ENCODE data around the gene KMT5C. TPM values are rescaled to one million over a fixed set of nuclear protein-coding genes. Genes with fewer than 3 reads are reported as not detected.

KMT5C gene
- total and polyA plus RNA-seq, 2 donors: 7.7 to 23.5 TPM

DNA sequence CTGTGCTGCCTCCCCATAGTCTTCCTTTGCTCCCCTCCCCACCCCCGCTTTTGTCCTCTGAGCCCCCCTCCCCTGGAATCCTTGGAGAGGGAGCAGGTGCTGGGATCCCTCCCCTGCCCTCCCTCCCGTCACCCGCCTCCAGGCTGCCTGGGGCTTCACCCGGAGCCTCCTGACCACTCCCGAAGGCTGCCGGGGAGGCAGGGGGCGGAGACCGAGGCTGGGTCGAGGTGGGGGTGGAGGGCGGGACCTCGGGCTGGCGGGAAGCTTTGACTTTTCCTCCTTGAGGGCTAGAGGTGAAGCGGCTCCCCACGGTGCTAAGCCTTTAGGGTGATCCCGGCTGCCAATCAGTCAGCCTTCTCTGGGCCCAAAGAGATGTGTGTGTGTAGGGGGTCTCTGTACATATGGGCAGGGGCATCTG, 1.5 kb downstream of the KMT5C start:
- H3K9me3 ChIP-seq (ENCODE audit: control insufficient read depth in 2 of 2, insufficient read depth in 1 of 2, low read length in 1 of 2): peaks cover 0 to 2% of the 10 kb centered on the region in 2 donors
- H3K27ac ChIP-seq (ENCODE audit: low read depth in 1 of 2, low read length in 1 of 2): peak overlapping the region in 1 of 2 donors; percentile 88
- H3K36me3 ChIP-seq (ENCODE audit: control insufficient read depth in 2 of 2, insufficient read depth in 2 of 2, low read length in 1 of 2): peaks cover 20 to 46% of the 10 kb centered on the region in 2 donors
- H3K27me3 ChIP-seq (ENCODE audit: control insufficient read depth in 2 of 2, insufficient read depth in 1 of 2, low read length in 1 of 2): peaks cover 0 to 4% of the 10 kb centered on the region in 2 donors
- peak overlapping the region; percentile 64 to 70 for H3K4me3 ChIP-seq (ENCODE audit: low read length in 2 of 2)
- DNase-seq (ENCODE audit: low read depth in 6 of 9, low spot score in 9 of 9): peak in 7 of 9 donors; percentile 26 to 75 (median 65)
- H3K4me1 ChIP-seq (ENCODE audit: control insufficient read depth in 2 of 2, insufficient read depth in 2 of 2, low read length in 2 of 2): peaks cover 11 to 26% of the 10 kb centered on the region in 2 donors
- 2% methylated on average over 15 of the region's 15 CpGs for WGBS

DNA sequence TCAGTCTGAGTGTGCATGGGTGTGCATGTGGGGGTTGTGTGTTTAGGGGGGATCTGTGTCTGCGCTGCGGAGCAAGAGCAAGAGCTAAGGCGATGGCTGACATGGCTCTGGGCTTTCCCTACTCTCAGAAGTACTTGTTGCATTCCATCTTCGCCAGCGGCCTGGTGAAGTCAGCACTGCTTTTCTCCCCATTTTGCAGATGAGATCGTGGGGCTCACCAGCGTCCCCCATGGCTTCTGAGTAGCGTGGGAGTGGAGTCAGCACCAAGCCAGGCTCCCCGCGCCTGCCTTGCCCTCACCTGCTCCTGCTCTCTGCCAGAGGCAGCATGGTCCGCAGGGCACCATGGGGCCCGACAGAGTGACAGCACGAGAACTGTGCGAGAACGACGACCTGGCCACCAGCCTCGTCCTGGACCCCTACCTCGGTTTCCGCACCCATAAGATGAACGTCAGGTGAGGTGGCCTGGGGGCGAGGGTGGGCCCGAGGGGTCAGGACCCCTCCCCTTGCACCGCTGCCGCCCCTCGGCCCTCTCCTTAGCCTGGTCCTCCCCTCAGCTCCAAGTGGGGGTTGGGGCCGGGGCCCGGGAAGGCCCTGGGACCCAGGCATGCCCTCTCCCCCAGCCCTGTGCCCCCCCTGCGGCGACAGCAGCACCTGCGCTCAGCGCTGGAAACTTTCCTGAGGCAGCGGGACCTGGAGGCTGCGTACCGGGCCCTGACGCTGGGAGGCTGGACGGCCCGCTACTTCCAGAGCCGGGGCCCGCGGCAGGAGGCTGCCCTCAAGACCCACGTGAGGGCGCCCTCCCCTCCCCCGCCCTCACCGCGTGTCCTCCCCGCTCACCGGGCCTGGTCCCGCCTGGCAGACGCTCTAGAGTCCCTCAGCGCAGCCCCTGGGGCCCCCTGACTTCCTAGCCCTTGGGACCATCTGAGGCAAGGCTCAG, 2.2 kb downstream of the KMT5C start:
- H3K4me3 ChIP-seq (ENCODE audit: low read length in 2 of 2): peak overlapping the region; percentile 64 to 70
- H3K27me3 ChIP-seq (ENCODE audit: control insufficient read depth in 2 of 2, insufficient read depth in 1 of 2, low read length in 1 of 2): peaks cover 0 to 4% of the 10 kb centered on the region in 2 donors
- H3K27ac ChIP-seq (ENCODE audit: low read depth in 1 of 2, low read length in 1 of 2): no peak overlapping the region
- peaks cover 23 to 52% of the 10 kb centered on the region in 2 donors for H3K36me3 ChIP-seq (ENCODE audit: control insufficient read depth in 2 of 2, insufficient read depth in 2 of 2, low read length in 1 of 2)
- H3K4me1 ChIP-seq (ENCODE audit: control insufficient read depth in 2 of 2, insufficient read depth in 2 of 2, low read length in 2 of 2): peaks cover 11 to 26% of the 10 kb centered on the region in 2 donors
- peaks cover 0 to 2% of the 10 kb centered on the region in 2 donors for H3K9me3 ChIP-seq (ENCODE audit: control insufficient read depth in 2 of 2, insufficient read depth in 1 of 2, low read length in 1 of 2)
- WGBS: 96% methylated on average over 50 of the region's 50 CpGs
- no peak for DNase-seq (ENCODE audit: low read depth in 6 of 9, low spot score in 9 of 9)

- Histone ChIP-seq H3K27me3 (ENCODE audit: control insufficient read depth in 2 of 2, insufficient read depth in 1 of 2, low read length in 1 of 2) (no peaks in the 10 kb centered on the region), H3K4me3 (ENCODE audit: low read length in 2 of 2) (no peak overlapping the region), H3K27ac (ENCODE audit: low read depth in 1 of 2, low read length in 1 of 2) (no peak overlapping the region), H3K4me1 (ENCODE audit: control insufficient read depth in 2 of 2, insufficient read depth in 2 of 2, low read length in 2 of 2) (peaks cover 11 to 17% of the 10 kb centered on the region in 2 donors), H3K9me3 (ENCODE audit: control insufficient read depth in 2 of 2, insufficient read depth in 1 of 2, low read length in 1 of 2) (peaks cover 0 to 2% of the 10 kb centered on the region in 2 donors), H3K36me3 (ENCODE audit: control insufficient read depth in 2 of 2, insufficient read depth in 2 of 2, low read length in 1 of 2) (peaks cover 29 to 68% of the 10 kb centered on the region in 2 donors)
- no peak for DNase-seq (ENCODE audit: low read depth in 6 of 9, low spot score in 9 of 9)
- WGBS: 95% methylated on average over 9 of the region's 9 CpGs
Observed at GRCh38 chr19:55344444-55344843, 4.8 kb downstream of the KMT5C start.

- peaks cover 0 to 2% of the 10 kb centered on the region in 2 donors for H3K9me3 ChIP-seq (ENCODE audit: control insufficient read depth in 2 of 2, insufficient read depth in 1 of 2, low read length in 1 of 2)
- no peaks in the 10 kb centered on the region for H3K27me3 ChIP-seq (ENCODE audit: control insufficient read depth in 2 of 2, insufficient read depth in 1 of 2, low read length in 1 of 2)
- H3K27ac ChIP-seq (ENCODE audit: low read depth in 1 of 2, low read length in 1 of 2): no peak overlapping the region
- peaks cover 11 to 14% of the 10 kb centered on the region in 2 donors for H3K4me1 ChIP-seq (ENCODE audit: control insufficient read depth in 2 of 2, insufficient read depth in 2 of 2, low read length in 2 of 2)
- peaks cover 29 to 68% of the 10 kb centered on the region in 2 donors for H3K36me3 ChIP-seq (ENCODE audit: control insufficient read depth in 2 of 2, insufficient read depth in 2 of 2, low read length in 1 of 2)
- no peak for DNase-seq (ENCODE audit: low read depth in 6 of 9, low spot score in 9 of 9)
- no peak overlapping the region for H3K4me3 ChIP-seq (ENCODE audit: low read length in 2 of 2)
- WGBS: 95% methylated on average over 22 of the region's 22 CpGs
Observed at GRCh38 chr19:55345101-55345817, 5.6 kb downstream of the KMT5C start.

DNA sequence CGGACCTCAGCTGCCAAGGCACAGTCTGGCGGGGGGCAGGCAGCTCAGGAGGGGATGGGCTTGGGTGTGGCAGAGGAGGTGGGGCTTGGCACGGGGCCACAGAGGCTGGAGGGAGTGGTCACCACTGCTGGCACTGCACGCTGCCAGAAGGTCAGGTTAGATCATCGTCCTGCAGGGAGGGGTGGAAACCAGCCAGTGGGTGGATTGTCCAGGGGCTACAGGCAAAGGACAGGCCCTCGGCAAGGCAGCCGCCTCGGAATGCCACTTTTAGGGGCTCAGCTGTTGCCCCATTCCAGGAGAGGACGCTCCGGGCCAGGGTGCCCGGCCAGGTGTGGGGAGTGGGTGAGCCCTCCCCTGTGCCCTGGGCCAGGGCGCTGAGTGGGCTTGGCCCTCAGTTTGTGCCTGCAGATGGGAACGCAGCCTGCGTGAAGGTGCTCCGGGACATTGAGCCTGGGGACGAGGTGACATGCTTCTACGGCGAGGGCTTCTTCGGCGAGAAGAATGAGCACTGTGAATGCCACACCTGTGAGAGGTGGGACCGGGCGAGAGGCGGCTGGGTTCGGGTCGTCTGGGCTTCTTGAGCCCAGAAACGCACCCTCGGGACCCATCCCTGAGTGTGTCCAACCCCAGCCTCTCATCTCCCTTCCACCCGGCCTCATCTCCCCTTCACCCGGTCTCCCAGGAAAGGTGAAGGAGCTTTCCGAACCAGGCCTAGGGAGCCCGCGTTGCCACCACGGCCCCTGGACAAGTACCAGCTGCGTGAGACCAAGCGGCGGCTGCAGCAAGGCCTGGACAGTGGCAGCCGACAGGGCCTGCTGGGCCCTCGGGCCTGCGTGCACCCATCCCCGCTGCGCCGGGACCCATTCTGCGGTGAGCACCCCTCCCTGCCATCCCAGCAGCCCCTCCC, 6.4 kb downstream of the KMT5C start:
- WGBS: 96% methylated on average over 43 of the region's 43 CpGs
- peaks cover 0 to 5% of the 10 kb centered on the region in 2 donors for H3K27me3 ChIP-seq (ENCODE audit: control insufficient read depth in 2 of 2, insufficient read depth in 1 of 2, low read length in 1 of 2)
- H3K4me3 ChIP-seq (ENCODE audit: low read length in 2 of 2): no peak overlapping the region
- H3K9me3 ChIP-seq (ENCODE audit: control insufficient read depth in 2 of 2, insufficient read depth in 1 of 2, low read length in 1 of 2): no peaks in the 10 kb centered on the region
- no peak for DNase-seq (ENCODE audit: low read depth in 6 of 9, low spot score in 9 of 9)
- H3K4me1 ChIP-seq (ENCODE audit: control insufficient read depth in 2 of 2, insufficient read depth in 2 of 2, low read length in 2 of 2): peaks cover 6 to 7% of the 10 kb centered on the region in 2 donors
- peaks cover 29 to 68% of the 10 kb centered on the region in 2 donors for H3K36me3 ChIP-seq (ENCODE audit: control insufficient read depth in 2 of 2, insufficient read depth in 2 of 2, low read length in 1 of 2)
- no peak overlapping the region for H3K27ac ChIP-seq (ENCODE audit: low read depth in 1 of 2, low read length in 1 of 2)

DNA sequence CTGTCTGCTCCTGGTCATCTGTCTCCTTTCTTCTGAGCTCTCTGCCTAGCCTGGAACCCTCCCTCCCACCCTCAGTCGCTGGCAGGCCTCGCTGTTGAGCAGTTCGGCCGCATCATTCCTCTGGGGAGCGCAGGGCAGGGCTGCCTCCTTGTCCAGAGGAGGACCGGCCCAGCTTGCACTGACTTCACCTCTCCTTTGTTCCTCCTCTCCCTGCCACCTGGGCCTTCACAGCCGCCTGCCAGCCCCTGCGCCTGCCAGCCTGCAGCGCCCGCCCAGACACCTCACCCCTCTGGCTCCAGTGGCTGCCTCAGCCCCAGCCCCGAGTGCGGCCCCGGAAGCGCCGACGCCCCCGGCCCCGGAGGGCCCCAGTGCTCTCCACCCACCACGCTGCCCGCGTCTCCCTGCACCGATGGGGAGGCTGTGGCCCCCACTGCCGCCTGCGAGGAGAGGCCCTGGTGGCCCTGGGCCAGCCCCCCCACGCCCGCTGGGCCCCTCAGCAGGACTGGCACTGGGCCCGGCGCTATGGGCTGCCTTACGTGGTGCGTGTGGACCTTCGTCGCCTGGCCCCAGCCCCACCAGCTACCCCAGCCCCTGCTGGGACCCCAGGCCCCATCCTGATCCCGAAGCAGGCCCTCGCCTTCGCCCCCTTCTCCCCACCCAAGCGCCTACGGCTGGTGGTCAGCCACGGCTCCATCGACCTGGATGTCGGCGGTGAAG, 7.2 kb downstream of the KMT5C start:
- Histone ChIP-seq H3K27me3 (ENCODE audit: control insufficient read depth in 2 of 2, insufficient read depth in 1 of 2, low read length in 1 of 2) (peaks cover under 1 to 13% of the 10 kb centered on the region in 2 donors), H3K9me3 (ENCODE audit: control insufficient read depth in 2 of 2, insufficient read depth in 1 of 2, low read length in 1 of 2) (peaks cover 0 to under 1% of the 10 kb centered on the region in 2 donors), H3K27ac (ENCODE audit: low read depth in 1 of 2, low read length in 1 of 2) (no peak overlapping the region), H3K36me3 (ENCODE audit: control insufficient read depth in 2 of 2, insufficient read depth in 2 of 2, low read length in 1 of 2) (peaks cover 26 to 64% of the 10 kb centered on the region in 2 donors), H3K4me1 (ENCODE audit: control insufficient read depth in 2 of 2, insufficient read depth in 2 of 2, low read length in 2 of 2) (no peaks in the 10 kb centered on the region), H3K4me3 (ENCODE audit: low read length in 2 of 2) (no peak overlapping the region)
- WGBS: 98% methylated on average over 41 of the region's 41 CpGs
- no peak for DNase-seq (ENCODE audit: low read depth in 6 of 9, low spot score in 9 of 9)

DNA sequence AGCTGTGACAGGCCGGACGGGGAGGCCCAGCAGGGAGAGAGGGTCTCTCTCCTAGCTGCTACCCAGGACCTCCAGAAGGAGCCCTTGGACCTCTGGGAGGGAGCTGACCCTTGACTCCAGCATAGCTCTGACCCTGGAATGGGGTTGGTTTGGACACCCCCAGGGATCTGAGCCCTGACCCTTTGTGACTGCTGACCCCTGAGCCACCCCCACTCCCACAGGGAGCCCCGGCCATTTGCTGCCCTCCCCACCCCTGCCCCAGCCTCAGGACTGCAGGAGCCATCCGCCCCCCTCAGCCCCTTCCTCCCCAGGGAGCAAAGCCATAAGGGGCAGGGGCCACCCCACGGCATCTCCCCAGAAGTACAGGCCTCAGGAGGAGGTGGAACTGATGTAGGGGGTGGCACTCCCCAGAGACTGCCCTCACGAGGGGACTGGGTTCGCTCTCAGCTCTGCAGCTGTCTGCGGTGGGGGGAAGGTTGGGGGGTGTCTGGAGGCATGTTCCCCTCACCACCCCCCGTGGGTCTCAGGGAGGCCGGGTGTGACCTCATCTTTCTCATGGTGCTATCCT, 7.8 kb downstream of the KMT5C start:
- DNase-seq (ENCODE audit: low read depth in 6 of 9, low spot score in 9 of 9): no peak
- Histone ChIP-seq H3K36me3 (ENCODE audit: control insufficient read depth in 2 of 2, insufficient read depth in 2 of 2, low read length in 1 of 2) (peaks cover 21 to 58% of the 10 kb centered on the region in 2 donors), H3K4me3 (ENCODE audit: low read length in 2 of 2) (no peak overlapping the region), H3K27ac (ENCODE audit: low read depth in 1 of 2, low read length in 1 of 2) (no peak overlapping the region), H3K27me3 (ENCODE audit: control insufficient read depth in 2 of 2, insufficient read depth in 1 of 2, low read length in 1 of 2) (peaks cover 7 to 20% of the 10 kb centered on the region in 2 donors), H3K4me1 (ENCODE audit: control insufficient read depth in 2 of 2, insufficient read depth in 2 of 2, low read length in 2 of 2) (no peaks in the 10 kb centered on the region), H3K9me3 (ENCODE audit: control insufficient read depth in 2 of 2, insufficient read depth in 1 of 2, low read length in 1 of 2) (peaks cover 0 to 4% of the 10 kb centered on the region in 2 donors)
- WGBS: 96% methylated on average over 10 of the region's 10 CpGs
